HT-29 (cell line): ENCODE measurements around the gene IQSEC1. TPM values are rescaled to one million over a fixed set of nuclear protein-coding genes. Genes with fewer than 3 reads are reported as not detected.

Experiments used
- DNase-seq: peaks from one replicate; pipeline ENCODE4 v3.0.0-alpha.2; 2015; ENCODE audit warnings: low spot score
- total RNA-seq: library from RNA; depleted of rRNA; stranded (reverse); fragments of >200 nt; shearing (Covaris generic); gene quantifications from 2 replicates; pipeline ENCODE4 v1.2.3, GENCODE V29; 2014

Gene IQSEC1
- total RNA-seq, 1 experiment from 2014 or later = 4.8 TPM

- DNase-seq = no peak
Measured at GRCh38 chr3:13085846-13086179, 12.6 kb upstream of the IQSEC1 start.

- no peak for DNase-seq
Measured at GRCh38 chr3:13085081-13085845, 12.0 kb upstream of the IQSEC1 start.

GRCh38 chr3:13083898-13084297, 10.7 kb upstream of the IQSEC1 start:
- no peak for DNase-seq

GRCh38 chr3:13083254-13083653, 10.0 kb upstream of the IQSEC1 start:
- no peak for DNase-seq

- DNase-seq = no peak
Measured at GRCh38 chr3:13082677-13083076, 9.4 kb upstream of the IQSEC1 start.

GRCh38 chr3:13081603-13082360, 8.6 kb upstream of the IQSEC1 start:
- no peak for DNase-seq

- DNase-seq = no peak
Measured at GRCh38 chr3:13080591-13080990, 7.4 kb upstream of the IQSEC1 start.

GRCh38 chr3:13080026-13080425, 6.8 kb upstream of the IQSEC1 start:
- DNase-seq = no peak

GRCh38 chr3:13079510-13079909, 6.3 kb upstream of the IQSEC1 start:
- no peak for DNase-seq

- no peak for DNase-seq
Measured at GRCh38 chr3:13079051-13079450, 5.8 kb upstream of the IQSEC1 start.

- no peak for DNase-seq
Measured at GRCh38 chr3:13078163-13078905, 5.1 kb upstream of the IQSEC1 start.

GRCh38 chr3:13077431-13078162, 4.4 kb upstream of the IQSEC1 start:
- no peak for DNase-seq

GRCh38 chr3:13075986-13076654, 2.9 kb upstream of the IQSEC1 start:
- DNase-seq = no peak

GRCh38 chr3:13075318-13075717, 2.1 kb upstream of the IQSEC1 start:
- DNase-seq = no peak

GRCh38 chr3:13074006-13074375, 762 bp upstream of the IQSEC1 start:
- DNase-seq = no peak

- no peak for DNase-seq
Measured at GRCh38 chr3:13072600-13073325, 466 bp downstream of the IQSEC1 start.

- no peak for DNase-seq
Measured at GRCh38 chr3:13072239-13072599, 1.0 kb downstream of the IQSEC1 start.

GRCh38 chr3:13071695-13072094, 1.5 kb downstream of the IQSEC1 start:
- DNase-seq = no peak

GRCh38 chr3:13070391-13071070, 2.7 kb downstream of the IQSEC1 start:
- DNase-seq = no peak

- DNase-seq = no peak
Measured at GRCh38 chr3:13069495-13069894, 3.7 kb downstream of the IQSEC1 start.
